ENCODE data around the gene REP15.

The REP15 gene

GRCh38 chr12:27695556-27696292, 523 bp upstream of the REP15 start:
- no peak for DNase-seq (ENCODE audit: low read depth)
- no peak overlapping the region for H3K4me3 ChIP-seq (ENCODE audit: control insufficient read depth, low read depth, low read length)
- TF ChIP-seq, protein P1, sequence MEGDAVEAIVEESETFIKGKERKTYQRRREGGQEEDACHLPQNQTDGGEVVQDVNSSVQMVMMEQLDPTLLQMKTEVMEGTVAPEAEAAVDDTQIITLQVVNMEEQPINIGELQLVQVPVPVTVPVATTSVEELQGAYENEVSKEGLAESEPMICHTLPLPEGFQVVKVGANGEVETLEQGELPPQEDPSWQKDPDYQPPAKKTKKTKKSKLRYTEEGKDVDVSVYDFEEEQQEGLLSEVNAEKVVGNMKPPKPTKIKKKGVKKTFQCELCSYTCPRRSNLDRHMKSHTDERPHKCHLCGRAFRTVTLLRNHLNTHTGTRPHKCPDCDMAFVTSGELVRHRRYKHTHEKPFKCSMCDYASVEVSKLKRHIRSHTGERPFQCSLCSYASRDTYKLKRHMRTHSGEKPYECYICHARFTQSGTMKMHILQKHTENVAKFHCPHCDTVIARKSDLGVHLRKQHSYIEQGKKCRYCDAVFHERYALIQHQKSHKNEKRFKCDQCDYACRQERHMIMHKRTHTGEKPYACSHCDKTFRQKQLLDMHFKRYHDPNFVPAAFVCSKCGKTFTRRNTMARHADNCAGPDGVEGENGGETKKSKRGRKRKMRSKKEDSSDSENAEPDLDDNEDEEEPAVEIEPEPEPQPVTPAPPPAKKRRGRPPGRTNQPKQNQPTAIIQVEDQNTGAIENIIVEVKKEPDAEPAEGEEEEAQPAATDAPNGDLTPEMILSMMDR (IDR thresholded peaks at IDR 0.05; ENCODE audit: control insufficient read depth, insufficient read depth, low read depth, low read length, missing control alignments), result no peak

DNA sequence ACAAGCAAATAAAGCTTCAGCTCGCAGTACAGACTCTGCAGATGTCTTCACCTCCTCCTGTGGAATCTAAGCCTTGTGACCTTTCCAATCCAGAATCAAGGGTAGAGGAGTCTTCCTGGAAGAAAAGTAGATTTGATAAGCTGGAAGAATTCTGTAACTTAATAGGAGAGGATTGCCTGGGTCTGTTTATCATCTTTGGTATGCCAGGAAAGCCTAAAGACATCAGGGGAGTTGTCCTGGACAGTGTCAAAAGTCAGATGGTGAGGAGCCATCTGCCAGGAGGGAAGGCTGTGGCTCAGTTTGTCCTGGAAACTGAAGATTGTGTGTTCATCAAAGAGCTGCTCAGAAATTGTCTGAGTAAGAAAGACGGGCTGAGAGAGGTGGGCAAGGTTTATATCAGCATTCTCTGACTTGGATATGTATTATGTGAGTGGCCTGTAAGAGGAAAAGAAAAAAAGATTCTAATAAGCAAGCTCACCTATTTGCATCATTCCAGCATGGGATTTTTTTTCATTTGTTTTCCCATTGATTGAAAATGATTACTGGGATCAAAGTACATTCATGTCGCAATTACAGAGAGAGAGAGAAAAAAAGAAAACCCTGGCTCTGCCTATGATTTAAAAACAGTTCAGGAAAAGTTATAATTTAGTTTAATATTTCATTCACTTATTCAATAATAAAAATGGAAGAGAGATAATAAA, 767 bp downstream of the REP15 start:
- no peak overlapping the region for H3K4me3 ChIP-seq (ENCODE audit: control insufficient read depth, low read depth, low read length)
- no peak for DNase-seq (ENCODE audit: low read depth)
- TF ChIP-seq, protein P1 (IDR thresholded peaks at IDR 0.05; ENCODE audit: control insufficient read depth, insufficient read depth, low read depth, low read length, missing control alignments), result no peak

DNA sequence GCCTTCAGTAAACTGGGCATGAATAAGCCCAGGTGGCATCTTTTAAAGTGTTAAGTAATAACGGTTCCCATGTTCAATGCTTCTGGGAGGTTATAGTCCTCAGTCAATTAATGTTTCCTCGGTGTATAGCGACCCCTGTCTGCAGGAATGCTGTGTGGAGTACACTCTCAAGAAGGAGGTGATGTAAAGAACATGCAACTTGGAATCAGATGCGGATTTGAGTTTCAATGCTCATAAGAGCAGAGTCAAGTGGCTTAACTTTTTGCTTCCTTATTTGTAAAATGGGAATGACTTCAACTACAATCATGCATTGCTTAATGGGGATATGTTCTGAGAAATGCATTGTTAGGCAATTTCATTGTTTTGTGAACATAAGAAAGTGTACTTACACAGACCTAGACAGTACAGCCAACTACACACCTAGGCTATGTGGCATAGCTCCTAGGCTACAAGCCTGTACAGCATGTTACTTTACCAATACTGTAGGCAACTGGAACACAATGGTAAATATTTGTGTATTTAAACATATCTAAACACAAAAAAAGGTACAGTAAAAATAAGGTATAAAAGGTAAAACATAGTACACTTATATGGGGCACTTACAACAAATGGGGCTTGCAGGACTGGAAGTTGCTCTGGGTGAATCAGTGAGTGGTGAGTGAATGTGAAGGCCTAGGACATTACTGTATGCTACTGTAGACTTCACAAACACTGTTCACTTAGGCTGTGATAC, 7.6 kb downstream of the REP15 start:
- H3K4me3 ChIP-seq (ENCODE audit: control insufficient read depth, low read depth, low read length), result no peak overlapping the region
- TF ChIP-seq, protein P1 (IDR thresholded peaks at IDR 0.05; ENCODE audit: control insufficient read depth, insufficient read depth, low read depth, low read length, missing control alignments), result peak; percentile 84
- DNase-seq (ENCODE audit: low read depth), result peak; percentile 91

DNA sequence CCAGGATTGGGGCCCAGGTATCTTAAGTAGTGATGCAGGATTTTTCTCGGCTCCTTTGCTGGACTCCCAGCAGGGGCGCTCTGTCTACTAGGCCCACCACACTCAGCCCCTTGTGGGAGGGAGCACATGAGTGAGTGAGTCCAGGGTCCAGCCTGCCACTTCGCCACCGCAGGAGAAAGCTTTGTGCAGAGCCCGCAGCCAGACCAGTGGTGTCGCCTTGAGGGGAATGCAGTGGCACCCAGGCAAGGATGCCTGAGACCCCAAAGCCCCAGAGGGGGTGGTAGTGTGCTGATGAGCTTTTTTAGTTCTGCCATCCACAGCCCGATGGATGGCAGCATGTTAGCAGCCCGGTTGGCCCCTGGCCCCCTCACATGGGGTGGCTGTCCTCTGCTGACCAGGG, 9.0 kb downstream of the REP15 start:
- DNase-seq (ENCODE audit: low read depth), result no peak
- TF ChIP-seq, protein P1 (IDR thresholded peaks at IDR 0.05; ENCODE audit: control insufficient read depth, insufficient read depth, low read depth, low read length, missing control alignments), result no peak
- H3K4me3 ChIP-seq (ENCODE audit: control insufficient read depth, low read depth, low read length), result no peak overlapping the region

- no peak overlapping the region for H3K4me3 ChIP-seq (ENCODE audit: control insufficient read depth, low read depth, low read length)
- TF ChIP-seq, protein P1 (IDR thresholded peaks at IDR 0.05; ENCODE audit: control insufficient read depth, insufficient read depth, low read depth, low read length, missing control alignments), result no peak
Observed at GRCh38 chr12:27707216-27707615, 11.0 kb downstream of the REP15 start.

DNA sequence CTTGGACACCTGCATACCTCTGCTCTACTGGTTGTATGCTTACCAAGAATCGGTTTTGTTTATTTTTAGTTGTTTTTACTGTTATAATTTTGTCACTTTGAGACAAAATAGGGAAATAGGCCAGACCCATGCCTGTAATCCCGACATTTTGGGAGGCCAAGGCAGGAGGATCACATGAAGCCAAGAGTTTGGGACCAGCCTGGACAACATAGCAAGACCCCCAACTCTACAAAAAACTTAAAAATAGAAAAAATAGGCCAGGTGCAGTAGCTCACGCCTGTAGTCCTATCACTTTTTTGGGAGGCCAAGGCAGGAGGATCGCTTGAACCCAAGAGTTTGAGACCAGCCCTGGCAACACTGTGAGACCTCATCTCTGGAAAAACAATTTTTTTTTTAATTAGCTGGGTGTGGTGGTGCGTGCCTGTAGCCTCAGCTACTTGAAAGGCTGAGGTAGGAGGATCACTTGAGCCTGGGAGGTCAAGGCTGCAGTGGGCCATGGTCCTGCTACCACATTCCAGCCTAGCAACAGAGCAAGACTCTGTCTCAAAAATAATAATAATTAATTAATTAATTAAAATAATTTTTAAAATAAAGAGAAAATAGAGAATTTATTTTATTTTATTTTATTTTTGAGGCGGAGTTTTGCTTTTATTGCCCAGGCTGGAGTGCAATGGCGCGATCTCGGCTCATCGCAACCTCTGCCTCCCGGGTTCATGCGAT, 13.1 kb downstream of the REP15 start:
- DNase-seq (ENCODE audit: low read depth), result no peak
- TF ChIP-seq, protein P1 (IDR thresholded peaks at IDR 0.05; ENCODE audit: control insufficient read depth, insufficient read depth, low read depth, low read length, missing control alignments), result no peak
- H3K4me3 ChIP-seq (ENCODE audit: control insufficient read depth, low read depth, low read length), result peak overlapping the region; percentile 73

More at GRCh38 chr12:27707216-27707615, 11.0 kb downstream of the REP15 start:
- no peak for DNase-seq (ENCODE audit: low read depth)

Measured in AG09309 (cell line).